ACC112 (cell line): ENCODE results near the gene TIGD1.
"Not testable (repeated sequence)": the region's sequence is repeated elsewhere in the genome, so short reads cannot be mapped to it uniquely, and the experiment has no call there.

ENCODE experiments used
- H2AFZ ChIP-seq: fragments of 200-600 bp; sonication (generic); one replicate; pipeline ENCODE4 v1.6.0; 2017; ENCODE audit warnings: antibody characterized with exemption, low read length; ENCODE audit not compliant: unreplicated experiment
- H3K27ac ChIP-seq: fragments of 200-600 bp; sonication (generic); 2 replicates; pipeline ENCODE4 v1.5.1; 2014; ENCODE audit warnings: low read depth, mild to moderate bottlenecking, antibody characterized with exemption, low read length, moderate library complexity
- H3K27me3 ChIP-seq: fragments of 200-600 bp; sonication (generic); 2 replicates; pipeline ENCODE4 v1.6.1; 2014; ENCODE audit warnings: mild to moderate bottlenecking, antibody characterized with exemption, low read length, moderate library complexity, mixed read lengths; ENCODE audit not compliant: insufficient read depth
- H3K36me3 ChIP-seq: fragments of 200-600 bp; sonication (generic); 2 replicates; pipeline ENCODE4 v1.6.1; 2016; ENCODE audit warnings: mild to moderate bottlenecking, antibody characterized with exemption, low read length, moderate library complexity, mixed read lengths; ENCODE audit not compliant: insufficient read depth
- H3K4me1 ChIP-seq: fragments of 200-600 bp; sonication (generic); one replicate; pipeline ENCODE4 v1.6.1; 2016; ENCODE audit warnings: low read length, mixed read lengths; ENCODE audit not compliant: insufficient read depth, unreplicated experiment, control insufficient read depth
- H3K4me3 ChIP-seq: fragments of 200-600 bp; sonication (generic); 2 replicates; pipeline ENCODE4 v1.5.1; 2014; ENCODE audit warnings: mild to moderate bottlenecking, low read depth, low read length
- H3K79me2 ChIP-seq: fragments of 200-600 bp; sonication (generic); one replicate; pipeline ENCODE4 v1.6.0; 2016; ENCODE audit warnings: low read length; ENCODE audit not compliant: control insufficient read depth, unreplicated experiment, insufficient read depth

The TIGD1 gene

DNA sequence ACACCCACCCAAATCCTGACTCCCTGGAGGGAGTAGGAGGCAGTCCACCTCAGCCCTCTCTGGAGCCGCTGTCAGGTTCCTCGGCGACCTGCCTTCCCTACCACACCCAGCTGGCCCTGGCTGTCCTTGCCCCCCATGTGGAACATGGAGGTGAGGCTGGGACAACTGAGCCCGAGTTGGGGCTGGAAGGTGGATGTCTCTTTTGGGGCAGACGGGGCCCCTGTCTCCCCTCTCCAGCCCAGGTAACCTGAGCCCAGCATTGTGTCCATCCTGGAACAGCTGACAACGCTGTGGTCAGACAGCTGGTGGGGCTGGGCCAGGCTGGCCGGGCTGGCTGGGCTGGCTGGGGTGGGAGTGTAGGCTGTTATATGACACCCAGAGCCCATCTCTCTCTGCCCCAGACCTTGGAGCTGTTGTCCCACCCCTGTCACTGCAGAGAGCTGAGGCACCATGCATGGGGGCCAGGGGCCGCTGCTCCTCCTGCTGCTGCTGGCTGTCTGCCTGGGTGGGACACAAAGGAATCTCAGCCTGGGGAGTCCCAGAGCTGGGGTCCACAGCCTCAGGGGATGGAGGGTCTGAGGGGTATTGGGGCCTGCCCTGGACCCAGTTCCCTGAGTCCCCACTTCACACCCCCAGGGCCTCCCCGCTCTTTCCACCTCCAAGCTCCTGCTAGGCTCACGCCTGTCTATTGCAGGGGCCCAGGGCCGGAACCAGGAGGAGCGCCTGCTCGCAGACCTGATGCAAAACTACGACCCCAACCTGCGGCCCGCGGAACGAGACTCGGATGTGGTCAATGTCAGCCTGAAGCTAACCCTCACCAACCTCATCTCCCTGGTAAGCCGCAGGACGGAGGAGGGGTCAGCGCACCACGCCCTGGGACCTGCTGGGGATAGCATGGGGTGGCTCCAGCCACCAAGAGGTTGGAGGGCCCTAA, 10.8 kb downstream of the TIGD1 start, which contains the start of gene CHRNG:
Gene CHRNG (plus strand): TSS at position 395 of the 934 bp plus-strand sequence. CDS start 56 bp downstream, at position 451.
- Histone ChIP-seq H3K27ac (no peak within 1 kb of the TSS), H3K27me3 (peaks cover 7% of the 10 kb centered on the region)

DNA sequence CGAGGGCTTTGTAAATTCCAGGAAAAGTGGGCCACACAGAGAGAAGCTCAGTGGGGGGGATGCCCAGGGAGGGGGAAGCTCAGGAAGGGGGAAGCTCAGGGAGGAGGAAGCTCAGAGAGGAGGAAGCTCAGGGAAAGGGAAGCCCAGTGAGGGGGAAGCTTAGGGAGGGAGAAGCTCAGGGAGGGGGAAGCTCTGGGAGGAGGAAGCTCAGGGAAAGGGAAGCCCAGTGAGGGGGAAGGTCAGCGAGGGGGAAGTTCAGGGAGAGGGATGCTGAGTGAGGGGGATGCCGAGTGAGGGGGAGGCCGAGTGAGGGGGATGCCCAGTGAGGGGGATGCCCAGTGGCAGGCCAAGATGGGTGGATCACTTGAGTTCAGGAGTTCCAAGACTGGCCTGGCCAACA, 11.7 kb downstream of the TIGD1 start:
- no peak overlapping the region for H2AFZ ChIP-seq
- H3K27ac ChIP-seq, result no peak overlapping the region
- H3K4me1 ChIP-seq, result no peaks in the 10 kb centered on the region
- no peaks in the 10 kb centered on the region for H3K79me2 ChIP-seq
- H3K36me3 ChIP-seq, result no peaks in the 10 kb centered on the region
- H3K4me3 ChIP-seq, result no peak overlapping the region
- peaks cover 7% of the 10 kb centered on the region for H3K27me3 ChIP-seq

More for the DNA sequence above, 10.8 kb downstream of the TIGD1 start, which contains the start of gene CHRNG:
- H3K4me3 ChIP-seq, result no peak within 1 kb of the TSS
- H2AFZ ChIP-seq, result no peak within 1 kb of the TSS
- H3K36me3 ChIP-seq, result no peaks in the 10 kb centered on the region
- no peaks in the 10 kb centered on the region for H3K4me1 ChIP-seq
- no peaks in the 10 kb centered on the region for H3K79me2 ChIP-seq

GRCh38 chr2:232537499-232537898, 12.9 kb downstream of the TIGD1 start:
- no peaks in the 10 kb centered on the region for H3K79me2 ChIP-seq
- no peak overlapping the region for H3K4me3 ChIP-seq
- no peaks in the 10 kb centered on the region for H3K36me3 ChIP-seq
- no peak overlapping the region for H2AFZ ChIP-seq
- no peak overlapping the region for H3K27ac ChIP-seq
- H3K27me3 ChIP-seq, result peaks cover 7% of the 10 kb centered on the region
- no peaks in the 10 kb centered on the region for H3K4me1 ChIP-seq

DNA sequence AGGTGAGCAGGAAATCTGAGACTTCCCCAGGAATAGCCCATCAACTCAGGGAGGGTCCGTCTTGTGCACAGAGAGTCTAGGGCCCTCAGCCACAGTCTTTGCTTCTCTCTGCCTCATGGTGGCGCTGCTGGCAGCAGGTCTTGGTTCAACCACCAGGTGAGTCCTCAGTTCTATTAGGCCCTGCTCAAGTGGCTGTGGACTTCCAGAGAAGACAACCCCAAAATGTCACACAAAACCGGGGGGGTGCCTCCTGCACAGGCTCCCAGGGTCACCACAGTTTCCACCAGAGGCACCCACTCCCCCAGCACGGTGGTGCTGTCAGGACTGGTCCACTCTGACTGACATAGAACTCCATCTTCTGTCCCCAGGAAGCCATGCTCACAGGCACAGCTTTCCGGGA, 13.3 kb downstream of the TIGD1 start:
- Histone ChIP-seq H3K4me1 (no peaks in the 10 kb centered on the region), H3K36me3 (no peaks in the 10 kb centered on the region), H3K27me3 (peaks cover 7% of the 10 kb centered on the region), H3K27ac (no peak overlapping the region), H2AFZ (no peak overlapping the region), H3K4me3 (no peak overlapping the region), H3K79me2 (no peaks in the 10 kb centered on the region)

- Histone ChIP-seq H3K4me1 (no peaks in the 10 kb centered on the region), H3K4me3 (no peak overlapping the region), H2AFZ (no peak overlapping the region), H3K27ac (no peak overlapping the region), H3K79me2 (no peaks in the 10 kb centered on the region), H3K27me3 (peaks cover 7% of the 10 kb centered on the region), H3K36me3 (no peaks in the 10 kb centered on the region)
Observed at GRCh38 chr2:232535761-232536530, 14.4 kb downstream of the TIGD1 start.

- no peaks in the 10 kb centered on the region for H3K36me3 ChIP-seq
- H3K4me3 ChIP-seq, result no peak overlapping the region
Observed at GRCh38 chr2:232534940-232535651, 15.3 kb downstream of the TIGD1 start.

DNA sequence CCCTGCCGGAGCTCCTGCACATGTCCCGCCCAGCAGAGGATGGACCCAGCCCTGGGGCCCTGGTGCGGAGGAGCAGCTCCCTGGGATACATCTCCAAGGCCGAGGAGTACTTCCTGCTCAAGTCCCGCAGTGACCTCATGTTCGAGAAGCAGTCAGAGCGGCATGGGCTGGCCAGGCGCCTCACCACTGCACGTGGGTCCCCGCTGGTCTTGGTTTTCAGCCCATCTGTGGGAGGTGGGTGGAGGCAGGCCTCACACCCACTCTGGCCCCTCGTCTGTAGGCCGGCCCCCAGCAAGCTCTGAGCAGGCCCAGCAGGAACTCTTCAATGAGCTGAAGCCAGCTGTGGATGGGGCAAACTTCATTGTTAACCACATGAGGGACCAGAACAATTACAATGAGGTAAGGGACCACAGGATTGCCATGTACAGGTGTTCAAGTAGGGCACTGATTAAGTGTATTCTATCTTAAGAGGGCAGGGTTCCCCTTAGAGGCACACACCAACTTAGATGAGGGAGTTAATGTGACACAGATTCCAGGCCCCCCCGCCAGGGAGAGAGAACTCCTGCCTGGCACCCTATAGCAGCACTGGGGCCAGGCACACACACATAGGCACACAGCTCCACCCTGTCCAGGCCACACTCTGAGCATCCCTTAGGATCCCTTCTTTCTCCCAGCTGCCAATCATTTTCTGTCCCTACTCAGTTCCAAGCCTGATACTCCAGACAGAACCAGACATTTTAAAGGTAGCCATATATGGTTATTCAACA, 16.2 kb downstream of the TIGD1 start:
- H3K4me3 ChIP-seq, result no peak overlapping the region
- no peak overlapping the region for H2AFZ ChIP-seq
- no peaks in the 10 kb centered on the region for H3K79me2 ChIP-seq
- H3K4me1 ChIP-seq, result no peaks in the 10 kb centered on the region
- H3K27me3 ChIP-seq, result peaks cover 2% of the 10 kb centered on the region
- no peaks in the 10 kb centered on the region for H3K36me3 ChIP-seq
- H3K27ac ChIP-seq, result no peak overlapping the region

More at GRCh38 chr2:232534940-232535651, 15.3 kb downstream of the TIGD1 start:
- H3K4me1 ChIP-seq, result no peaks in the 10 kb centered on the region
- no peak overlapping the region for H2AFZ ChIP-seq
- no peak overlapping the region for H3K27ac ChIP-seq
- H3K79me2 ChIP-seq, result no peaks in the 10 kb centered on the region
- peaks cover 7% of the 10 kb centered on the region for H3K27me3 ChIP-seq

GRCh38 chr2:232532821-232533220, 17.5 kb downstream of the TIGD1 start:
- not testable (repeated sequence) for H3K27me3 ChIP-seq, H3K79me2 ChIP-seq, H2AFZ ChIP-seq, H3K27ac ChIP-seq, H3K36me3 ChIP-seq, H3K4me1 ChIP-seq, H3K4me3 ChIP-seq

DNA sequence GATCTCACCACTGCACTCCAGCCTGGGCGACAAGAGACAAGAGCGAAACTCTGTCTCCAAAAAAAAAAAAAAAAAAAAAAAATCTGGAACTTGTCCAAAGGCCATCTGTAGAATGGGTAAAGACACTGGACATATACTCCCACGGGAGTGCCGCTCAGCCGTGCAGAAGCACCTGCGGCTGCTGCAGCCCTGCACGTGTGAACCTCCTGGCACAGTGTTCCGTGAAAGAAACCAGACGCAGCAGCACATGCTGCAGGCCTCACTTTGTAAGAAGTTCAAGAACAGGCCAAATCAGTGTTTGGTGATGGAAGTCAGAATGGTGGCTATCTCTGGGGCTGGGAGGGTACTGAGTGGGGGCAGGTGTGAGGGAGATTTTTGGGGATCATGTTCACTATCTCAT, 17.9 kb downstream of the TIGD1 start:
- Histone ChIP-seq H3K27me3 (no peaks in the 10 kb centered on the region), H3K79me2 (no peaks in the 10 kb centered on the region), H3K27ac (no peak overlapping the region), H3K36me3 (no peaks in the 10 kb centered on the region), H2AFZ (no peak overlapping the region), H3K4me3 (no peak overlapping the region), H3K4me1 (no peaks in the 10 kb centered on the region)
